Keratinocyte (primary cell): ENCODE measurements around the gene DCLK1. TPM values are rescaled to one million over a fixed set of nuclear protein-coding genes. Genes with fewer than 3 reads are reported as not detected.

Experiments used
- DNase-seq: peaks from one replicate; pipeline ENCODE4 v3.0.0-alpha.2; 2011; ENCODE audit warnings: low read depth, missing footprints, low spot score
- FAIRE-seq: peaks from 2 replicates; lab custom pipeline; 2011; peaks lifted over from hg19 to GRCh38; lab: Jason Lieb, UNC
- H2AFZ ChIP-seq: 2 replicates; pipeline ENCODE4 v1.6.0; 2012; ENCODE audit warnings: low read length, control low read depth, inconsistent platforms; ENCODE audit not compliant: control insufficient read depth
- H3K27ac ChIP-seq: 2 replicates; pipeline ENCODE4 v1.5.1; 2011; ENCODE audit warnings: low read length; ENCODE audit not compliant: control insufficient read depth, insufficient read depth
- H3K27me3 ChIP-seq: 3 replicates; pipeline ENCODE4 v1.6.0; 2011; ENCODE audit warnings: low read length; ENCODE audit not compliant: control insufficient read depth, insufficient read depth; ENCODE audit errors: extremely low read depth
- H3K36me3 ChIP-seq, 2 experiments: 2 replicates in 1 of 2; 3 replicates in 1 of 2; pipeline ENCODE4 v1.5.1; 2011; ENCODE audit warnings: low read length in 2 of 2, mild to moderate bottlenecking in 1 of 2; ENCODE audit not compliant: control insufficient read depth in 2 of 2, insufficient read depth in 2 of 2; ENCODE audit errors: extremely low read depth in 1 of 2
- H3K4me1 ChIP-seq: 3 replicates; pipeline ENCODE4 v1.5.1; 2011; ENCODE audit warnings: low read length; ENCODE audit not compliant: control insufficient read depth, insufficient read depth; ENCODE audit errors: extremely low read depth
- H3K4me2 ChIP-seq: 3 replicates; pipeline ENCODE4 v1.6.0; 2011; ENCODE audit warnings: low read depth, low read length; ENCODE audit not compliant: control insufficient read depth, insufficient read depth; ENCODE audit errors: extremely low read depth
- H3K4me3 ChIP-seq, 3 experiments: fragments of 200-600 bp in 1 of 3; sonication (generic) in 1 of 3; 2 replicates in 2 of 3; 3 replicates in 1 of 3; pipeline ENCODE4 v1.5.1; 2011 to 2016; ENCODE audit warnings: low read length in 3 of 3, mild to moderate bottlenecking in 3 of 3, control low read depth in 2 of 3, inconsistent platforms in 1 of 3, low read depth in 1 of 3, mixed read lengths in 1 of 3, mixed run types in 1 of 3, moderate library complexity in 1 of 3; ENCODE audit not compliant: control insufficient read depth in 2 of 3, insufficient read depth in 2 of 3; ENCODE audit errors: extremely low read depth in 1 of 3
- H3K79me2 ChIP-seq: 2 replicates; pipeline ENCODE4 v1.6.0; 2012; ENCODE audit warnings: low read length; ENCODE audit not compliant: control insufficient read depth, insufficient read depth
- H3K9ac ChIP-seq: 3 replicates; pipeline ENCODE4 v1.6.0; 2011; ENCODE audit warnings: low read length; ENCODE audit not compliant: control insufficient read depth, insufficient read depth; ENCODE audit errors: extremely low read depth
- H3K9me1 ChIP-seq: 3 replicates; pipeline ENCODE4 v1.6.0; 2011; ENCODE audit warnings: low read length; ENCODE audit not compliant: control insufficient read depth, insufficient read depth; ENCODE audit errors: extremely low read depth
- H3K9me3 ChIP-seq: 2 replicates; pipeline ENCODE4 v1.5.1; 2012; ENCODE audit warnings: low read depth, low read length; ENCODE audit not compliant: control insufficient read depth
- H4K20me1 ChIP-seq: 3 replicates; pipeline ENCODE4 v1.6.0; 2011; ENCODE audit warnings: low read length; ENCODE audit not compliant: control insufficient read depth, insufficient read depth; ENCODE audit errors: extremely low read depth
- CTCF ChIP-seq, 3 experiments: IDR thresholded peaks in 1 of 3; conservative IDR thresholded peaks in 1 of 3; optimal IDR thresholded peaks in 1 of 3; 2 replicates in 2 of 3; 3 replicates in 1 of 3; pipeline versions ENCODE3 to v1.5.1; 2011; ENCODE audit warnings: low read length in 3 of 3, mild to moderate bottlenecking in 3 of 3, moderate library complexity in 2 of 3, control low read depth in 1 of 3, inconsistent platforms in 1 of 3; ENCODE audit not compliant: insufficient read depth in 2 of 3; ENCODE audit errors: extremely low read depth in 1 of 3
- EZH2 ChIP-seq: IDR thresholded peaks from one replicate; pipeline ENCODE4 v1.6.1; 2012; ENCODE audit warnings: inconsistent platforms, mild to moderate bottlenecking, low read length, moderate library complexity
- dilution Hi-C: fragments of 300-500 bp; cut with MboI; formaldehyde crosslinking; loops from one replicate; pipeline ENCODE4 v1.7.0; 2020; ENCODE audit warnings: low sequenced_read_pairs; ENCODE audit not compliant: extremely low pct_ligation_motif_present
- polyA plus RNA-seq, 5 experiments: library from polyadenylated mRNA; depleted of rRNA in 3 of 5; stranded (reverse) in 3 of 5; stranded (forward) in 1 of 5; unstranded in 1 of 5; fragments of >200 nt; gene quantifications; 1 replicate in 1 of 5; 2 replicates in 3 of 5; 3 replicates in 1 of 5; pipeline versions ENCODE4 v1.2.1 to v1.2.3, GENCODE V29; 2011 to 2012; ENCODE audit warnings: missing spikeins in 2 of 5, low read depth in 1 of 5, low replicate concordance in 1 of 5

DCLK1 gene
- polyA plus RNA-seq, 1 donor (not counting 4 experiments of a cell fraction or from before 2014, with no cell fraction given) = 0.04 TPM

- Histone ChIP-seq H3K36me3 (no peaks in the 10 kb centered on the region), H4K20me1 (no peaks in the 10 kb centered on the region), H3K9me3 (no peaks in the 10 kb centered on the region), H3K4me1 (peaks cover 12% of the 10 kb centered on the region), H2AFZ (no peak overlapping the region), H3K27ac (no peak overlapping the region), H3K9ac (no peak overlapping the region), H3K27me3 (no peaks in the 10 kb centered on the region), H3K9me1 (no peaks in the 10 kb centered on the region), H3K4me3 (no peak overlapping the region), H3K4me2 (no peak overlapping the region), H3K79me2 (no peaks in the 10 kb centered on the region)
- no peak for FAIRE-seq
- DNase-seq = no peak
- TF ChIP-seq CTCF (optimal IDR thresholded peaks at IDR 0.05 in 1 of 3, IDR thresholded peaks at IDR 0.05 in 1 of 3, conservative IDR thresholded peaks at IDR 0.05 in 1 of 3; ENCODE audit: extremely low read depth in 1 of 3, insufficient read depth in 2 of 3, low read length in 3 of 3) (no peak), EZH2 (no peak)
- dilution Hi-C loops = loop anchor here (25.0 kb wide), 1 partner anchor 294 kb away; the partner anchor contains the start of gene CCDC169
These were observed 137.5 kb downstream of the DCLK1 start for GRCh38 chr13:35993686-35994085.

GRCh38 chr13:35992964-35993363, 138.2 kb downstream of the DCLK1 start:
- Histone ChIP-seq H3K9me3 (no peaks in the 10 kb centered on the region), H3K27ac (no peak overlapping the region), H3K4me2 (no peak overlapping the region), H2AFZ (no peak overlapping the region), H3K36me3 (no peaks in the 10 kb centered on the region), H3K4me1 (peaks cover 12% of the 10 kb centered on the region), H3K27me3 (no peaks in the 10 kb centered on the region), H4K20me1 (no peaks in the 10 kb centered on the region), H3K9me1 (no peaks in the 10 kb centered on the region), H3K79me2 (no peaks in the 10 kb centered on the region), H3K4me3 (no peak overlapping the region), H3K9ac (no peak overlapping the region)
- FAIRE-seq = no peak
- DNase-seq = no peak
- dilution Hi-C loops = loop anchor here (25.0 kb wide), 1 partner anchor 294 kb away; the partner anchor contains the start of gene CCDC169
- TF ChIP-seq CTCF (optimal IDR thresholded peaks at IDR 0.05 in 1 of 3, IDR thresholded peaks at IDR 0.05 in 1 of 3, conservative IDR thresholded peaks at IDR 0.05 in 1 of 3; ENCODE audit: extremely low read depth in 1 of 3, insufficient read depth in 2 of 3, low read length in 3 of 3) (no peak), EZH2 (no peak)
